HG03432 (cell line): ENCODE results near the gene ELOVL5.

Experiments
- ATAC-seq: cut with Tn5 transposase; IDR thresholded peaks from one replicate; pipeline ENCODE4 v1.9.1; 2021; ENCODE audit warnings: mild to moderate bottlenecking, moderate library complexity; ENCODE audit not compliant: unreplicated experiment

Gene ELOVL5

GRCh38 chr6:53244958-53245357 is 103.8 kb downstream of the ELOVL5 start:
- ATAC-seq, result peak; percentile 88

- ATAC-seq, result no peak
Observed at GRCh38 chr6:53244399-53244931, 104.3 kb downstream of the ELOVL5 start.

GRCh38 chr6:53241938-53242337 is 106.8 kb downstream of the ELOVL5 start:
- ATAC-seq, result no peak

- ATAC-seq, result no peak
Observed at GRCh38 chr6:53240761-53241160, 108.0 kb downstream of the ELOVL5 start.

- ATAC-seq, result no peak
Observed at GRCh38 chr6:53240139-53240538, 108.6 kb downstream of the ELOVL5 start.

- peak; percentile 66 for ATAC-seq
Observed at GRCh38 chr6:53239526-53239925, 109.2 kb downstream of the ELOVL5 start.

- no peak for ATAC-seq
Observed at GRCh38 chr6:53238311-53238710, 110.4 kb downstream of the ELOVL5 start.

- peak; percentile 30 for ATAC-seq
Observed at GRCh38 chr6:53236241-53236640, 112.5 kb downstream of the ELOVL5 start.

GRCh38 chr6:53235508-53235907 is 113.2 kb downstream of the ELOVL5 start:
- no peak for ATAC-seq

- ATAC-seq, result no peak
Observed at GRCh38 chr6:53233309-53233708, 115.4 kb downstream of the ELOVL5 start.

- ATAC-seq, result no peak
Observed at GRCh38 chr6:53230775-53231467, 117.8 kb downstream of the ELOVL5 start.

GRCh38 chr6:53227847-53228246 is 120.9 kb downstream of the ELOVL5 start:
- no peak for ATAC-seq

- no peak for ATAC-seq
Observed at GRCh38 chr6:53220605-53221004, 128.1 kb downstream of the ELOVL5 start.
